Trophoblast cell (in vitro differentiated cells and primary cell): ENCODE measurements around the gene CARD19.

Experiments
- DNase-seq, 2 donors: peaks; one replicate each; pipeline ENCODE4 v3.0.0-alpha.2; 2016
- H2AFZ ChIP-seq: 2 replicates; pipeline ENCODE4 v1.6.1; 2013; ENCODE audit warnings: low read length, moderate library complexity, mild to moderate bottlenecking; ENCODE audit not compliant: insufficient read depth, poor library complexity
- H2AK5ac ChIP-seq: 2 replicates; pipeline ENCODE4 v1.6.1; 2013; ENCODE audit warnings: mild to moderate bottlenecking, low read length
- H2BK120ac ChIP-seq: 2 replicates; pipeline ENCODE4 v1.6.1; 2013; ENCODE audit warnings: low read length, mild to moderate bottlenecking, moderate library complexity; ENCODE audit not compliant: insufficient read depth, poor library complexity
- H2BK12ac ChIP-seq: 2 replicates; pipeline ENCODE4 v1.6.1; 2013; ENCODE audit warnings: mild to moderate bottlenecking, low read length, moderate library complexity
- H2BK5ac ChIP-seq: 2 replicates; pipeline ENCODE4 v1.6.1; 2013; ENCODE audit warnings: low read length, low read depth, moderate library complexity, mild to moderate bottlenecking; ENCODE audit not compliant: poor library complexity
- H3K14ac ChIP-seq: 2 replicates; pipeline ENCODE4 v1.6.1; 2013; ENCODE audit warnings: mild to moderate bottlenecking, low read length
- H3K18ac ChIP-seq: 2 replicates; pipeline ENCODE4 v1.6.1; 2013; ENCODE audit warnings: mild to moderate bottlenecking, low read length
- H3K23ac ChIP-seq: 2 replicates; pipeline ENCODE4 v1.6.1; 2013; ENCODE audit warnings: low read length
- H3K27ac ChIP-seq: 2 replicates; pipeline ENCODE4 v1.5.1; 2013; ENCODE audit warnings: low read depth, mild to moderate bottlenecking, inconsistent platforms, low read length, moderate library complexity
- H3K27me3 ChIP-seq: 2 replicates; pipeline ENCODE4 v1.6.1; 2013; ENCODE audit warnings: inconsistent platforms, mild to moderate bottlenecking, low read length, moderate library complexity; ENCODE audit not compliant: insufficient read depth
- H3K36me3 ChIP-seq, 2 experiments: 1 replicate in 1 of 2; 2 replicates in 1 of 2; pipeline ENCODE4 v1.6.1; 2013; ENCODE audit warnings: low read length in 2 of 2, mild to moderate bottlenecking in 2 of 2, moderate library complexity in 1 of 2; ENCODE audit not compliant: insufficient read depth in 2 of 2, control insufficient read depth in 1 of 2
- H3K4ac ChIP-seq: 2 replicates; pipeline ENCODE4 v1.6.1; 2013; ENCODE audit warnings: low read depth, mild to moderate bottlenecking, low read length, moderate library complexity
- H3K4me1 ChIP-seq, 2 experiments: 1 replicate in 1 of 2; 2 replicates in 1 of 2; pipeline ENCODE4 v1.6.1; 2013; ENCODE audit warnings: low read length in 2 of 2, mild to moderate bottlenecking in 2 of 2, moderate library complexity in 1 of 2; ENCODE audit not compliant: insufficient read depth in 2 of 2, control insufficient read depth in 1 of 2
- H3K4me2 ChIP-seq: 2 replicates; pipeline ENCODE4 v1.6.1; 2013; ENCODE audit warnings: inconsistent platforms, mild to moderate bottlenecking, low read length, moderate library complexity
- H3K4me3 ChIP-seq: 2 replicates; pipeline ENCODE4 v1.5.1; 2013; ENCODE audit warnings: mild to moderate bottlenecking, low read depth, low read length, inconsistent platforms
- H3K79me1 ChIP-seq: one replicate; pipeline ENCODE4 v1.6.1; 2013; ENCODE audit warnings: low read length
- H3K79me2 ChIP-seq: 2 replicates; pipeline ENCODE4 v1.6.1; 2013; ENCODE audit warnings: low read length, mild to moderate bottlenecking; ENCODE audit not compliant: control insufficient read depth, insufficient read depth, poor library complexity
- H3K9ac ChIP-seq: 2 replicates; pipeline ENCODE4 v1.6.1; 2013; ENCODE audit warnings: mild to moderate bottlenecking, low read length
- H3K9me3 ChIP-seq: 2 replicates; pipeline ENCODE4 v1.6.1; 2013; ENCODE audit warnings: low read depth, mild to moderate bottlenecking, control low read depth, inconsistent platforms, low read length; ENCODE audit not compliant: insufficient read depth
- H4K12ac ChIP-seq: 2 replicates; pipeline ENCODE4 v1.6.1; 2013; ENCODE audit warnings: low read depth, mild to moderate bottlenecking, low read length, moderate library complexity
- H4K8ac ChIP-seq: 2 replicates; pipeline ENCODE4 v1.6.1; 2013; ENCODE audit warnings: low read depth, mild to moderate bottlenecking, low read length, moderate library complexity
- H4K91ac ChIP-seq: one replicate; pipeline ENCODE4 v1.6.1; 2013; ENCODE audit warnings: low read depth, mild to moderate bottlenecking, low read length, moderate library complexity
- WGBS: extraction: QIAGEN DNeasy Blood & Tissue Kit; methylation state at CpG from one replicate; pipeline ENCODE4 v1.1.7; 2013; ENCODE audit warnings: missing lambda C conversion rate; ENCODE audit not compliant: insufficient read length, insufficient coverage; ENCODE audit errors: extremely low coverage; 5-methylcytosine and 5-hydroxymethylcytosine counted together

Gene CARD19

DNA sequence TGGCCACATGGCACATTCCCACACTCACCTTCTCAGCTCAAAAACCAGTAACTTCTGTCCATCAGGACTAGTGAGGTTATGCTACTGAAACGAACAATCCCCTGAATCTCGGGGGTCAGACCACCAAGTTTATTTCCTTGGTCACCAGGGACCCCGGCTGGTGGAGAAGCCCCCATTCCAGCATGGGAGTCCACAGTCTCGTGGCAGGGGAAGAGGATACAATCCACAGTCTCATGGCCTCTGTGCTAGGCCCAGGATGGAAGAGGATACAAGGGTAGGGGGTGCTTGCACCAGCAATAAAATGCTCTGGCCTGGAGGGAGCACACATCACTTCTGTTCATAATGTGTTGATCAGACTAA is 7.4 kb upstream of the CARD19 start:
- H3K23ac ChIP-seq = no peak overlapping the region
- peaks cover 2 to 3% of the 10 kb centered on the region in 2 experiments for H3K4me1 ChIP-seq
- no peak for DNase-seq
- no peak overlapping the region for H3K14ac ChIP-seq
- H2AK5ac ChIP-seq = no peak overlapping the region
- no peak overlapping the region for H3K9ac ChIP-seq
- H3K4ac ChIP-seq = no peak overlapping the region
- H2AFZ ChIP-seq = no peak overlapping the region
- no peak overlapping the region for H2BK5ac ChIP-seq
- H2BK120ac ChIP-seq = no peak overlapping the region
- no peaks in the 10 kb centered on the region for H3K79me2 ChIP-seq
- no peaks in the 10 kb centered on the region for H3K27me3 ChIP-seq
- no peak overlapping the region for H3K18ac ChIP-seq
- no peak overlapping the region for H3K4me3 ChIP-seq
- no CpG with 5 or more reads among the region's 4 CpGs for WGBS
- peaks cover 4% of the 10 kb centered on the region for H3K9me3 ChIP-seq
- H2BK12ac ChIP-seq = no peak overlapping the region
- no peak overlapping the region for H3K27ac ChIP-seq
- H3K79me1 ChIP-seq = no peaks in the 10 kb centered on the region
- H4K91ac ChIP-seq = no peak overlapping the region
- H3K4me2 ChIP-seq = no peak overlapping the region
- no peak overlapping the region for H4K12ac ChIP-seq
- no peaks in the 10 kb centered on the region for H3K36me3 ChIP-seq
- no peak overlapping the region for H4K8ac ChIP-seq

DNA sequence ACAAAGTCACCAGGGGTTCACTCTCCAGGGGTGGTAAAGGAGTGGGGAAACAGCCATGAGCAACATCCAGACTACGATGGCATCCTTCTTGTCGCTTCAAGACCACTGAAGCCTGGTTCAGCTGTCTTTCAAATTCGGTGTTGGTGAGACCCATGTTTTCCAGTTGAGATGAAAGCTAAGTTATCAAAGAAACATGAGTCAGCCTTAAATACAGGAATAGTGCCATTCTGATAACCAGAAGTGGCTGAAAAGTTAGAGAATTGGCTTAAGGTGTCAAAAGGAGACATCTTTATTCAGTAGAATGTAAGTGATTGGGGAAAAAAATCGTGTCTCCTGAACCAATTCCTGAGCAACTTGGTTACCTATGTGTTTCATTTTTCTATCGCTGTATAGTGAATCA is 7.0 kb upstream of the CARD19 start:
- Histone ChIP-seq H3K4ac (no peak overlapping the region), H3K27me3 (no peaks in the 10 kb centered on the region), H2AFZ (no peak overlapping the region), H2BK5ac (no peak overlapping the region), H3K18ac (no peak overlapping the region), H3K14ac (no peak overlapping the region), H2AK5ac (no peak overlapping the region), H3K36me3 (no peaks in the 10 kb centered on the region), H4K8ac (no peak overlapping the region), H3K4me3 (no peak overlapping the region), H3K9ac (no peak overlapping the region), H3K27ac (no peak overlapping the region), H4K91ac (no peak overlapping the region), H3K79me1 (no peaks in the 10 kb centered on the region), H3K4me2 (no peak overlapping the region), H2BK120ac (no peak overlapping the region), H3K23ac (no peak overlapping the region), H3K4me1 (peaks cover 2 to 3% of the 10 kb centered on the region in 2 experiments), H3K9me3 (peaks cover 4% of the 10 kb centered on the region), H4K12ac (no peak overlapping the region), H3K79me2 (no peaks in the 10 kb centered on the region), H2BK12ac (no peak overlapping the region)
- DNase-seq = no peak
- no CpG with 5 or more reads among the region's 5 CpGs for WGBS

DNA sequence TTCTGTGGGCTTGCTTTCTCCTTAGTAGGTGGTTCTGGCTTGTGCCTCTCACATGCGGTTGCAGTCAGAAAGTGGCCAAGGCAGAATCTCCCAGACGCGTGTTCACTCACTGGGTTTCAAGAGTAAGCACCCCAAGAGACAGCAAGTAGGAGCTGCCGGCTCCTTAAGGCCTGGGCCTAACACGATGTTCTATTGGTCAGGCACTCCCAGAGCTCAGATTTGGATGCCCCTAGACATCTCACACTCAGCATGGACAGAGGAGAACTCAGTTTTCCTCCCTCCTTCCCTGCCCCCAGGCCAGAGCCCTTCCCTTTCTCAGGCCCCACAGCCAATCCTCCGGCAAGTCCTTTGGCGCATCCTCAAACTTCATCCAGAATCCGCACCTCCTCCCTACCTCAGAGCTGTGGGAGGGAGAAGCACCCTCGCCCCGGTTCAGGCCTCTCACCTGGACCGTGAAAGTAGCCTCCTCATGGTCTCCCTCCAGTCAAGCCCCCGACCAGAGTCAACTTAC is 6.5 kb upstream of the CARD19 start:
- Histone ChIP-seq H2BK5ac (no peak overlapping the region), H2BK12ac (no peak overlapping the region), H4K91ac (no peak overlapping the region), H3K36me3 (no peaks in the 10 kb centered on the region), H3K9me3 (peaks cover 4% of the 10 kb centered on the region), H2BK120ac (no peak overlapping the region), H3K4me3 (no peak overlapping the region), H3K4ac (no peak overlapping the region), H3K9ac (no peak overlapping the region), H3K79me2 (no peaks in the 10 kb centered on the region), H2AK5ac (no peak overlapping the region), H3K4me1 (peaks cover 2 to 3% of the 10 kb centered on the region in 2 experiments), H3K4me2 (no peak overlapping the region), H3K23ac (no peak overlapping the region), H4K12ac (no peak overlapping the region), H3K27ac (no peak overlapping the region), H4K8ac (no peak overlapping the region), H2AFZ (no peak overlapping the region), H3K79me1 (peaks cover under 1% of the 10 kb centered on the region), H3K27me3 (no peaks in the 10 kb centered on the region), H3K18ac (no peak overlapping the region), H3K14ac (no peak overlapping the region)
- no CpG with 5 or more reads among the region's 12 CpGs for WGBS
- DNase-seq = no peak

DNA sequence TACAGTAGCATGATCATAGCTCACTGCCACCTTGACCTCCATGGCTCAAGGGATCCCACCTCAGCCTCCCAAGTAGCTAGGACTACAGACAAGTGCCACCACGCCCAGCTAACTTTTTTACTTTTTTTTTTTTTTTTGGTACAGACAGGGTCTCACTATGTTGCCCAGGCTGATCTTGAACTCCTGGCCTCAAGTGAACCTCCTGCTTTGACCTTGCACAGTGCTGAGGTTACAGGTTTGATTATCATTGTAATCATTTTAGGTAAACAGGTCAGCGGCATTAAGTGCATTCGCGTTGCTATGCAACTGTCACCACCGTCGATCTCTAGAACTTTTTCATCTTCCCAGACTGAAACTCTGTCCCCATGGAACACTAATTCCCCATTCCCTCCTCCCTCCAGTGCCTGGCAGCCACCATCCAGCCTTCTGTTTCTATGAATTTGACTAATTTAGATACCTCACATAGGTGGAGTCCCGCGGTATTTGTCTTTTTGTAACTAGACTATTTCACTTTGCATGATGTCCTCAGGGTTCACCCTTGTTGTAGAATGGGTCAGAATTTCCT is 5.8 kb upstream of the CARD19 start:
- H3K14ac ChIP-seq = no peak overlapping the region
- H3K9ac ChIP-seq = no peak overlapping the region
- WGBS = no CpG with 5 or more reads among the region's 8 CpGs
- H3K27me3 ChIP-seq = no peaks in the 10 kb centered on the region
- H4K91ac ChIP-seq = no peak overlapping the region
- no peak overlapping the region for H2BK120ac ChIP-seq
- no peak overlapping the region for H4K8ac ChIP-seq
- no peak overlapping the region for H3K4me3 ChIP-seq
- H3K4me1 ChIP-seq = peaks cover 5 to 8% of the 10 kb centered on the region in 2 experiments
- peaks cover 4% of the 10 kb centered on the region for H3K9me3 ChIP-seq
- no peak overlapping the region for H3K23ac ChIP-seq
- H2BK5ac ChIP-seq = no peak overlapping the region
- DNase-seq = no peak
- H2AFZ ChIP-seq = no peak overlapping the region
- H2AK5ac ChIP-seq = no peak overlapping the region
- H3K79me1 ChIP-seq = peaks cover 7% of the 10 kb centered on the region
- no peaks in the 10 kb centered on the region for H3K36me3 ChIP-seq
- H3K27ac ChIP-seq = no peak overlapping the region
- H3K18ac ChIP-seq = no peak overlapping the region
- H3K79me2 ChIP-seq = peaks cover 1% of the 10 kb centered on the region
- no peak overlapping the region for H4K12ac ChIP-seq
- no peak overlapping the region for H3K4me2 ChIP-seq
- no peak overlapping the region for H2BK12ac ChIP-seq
- H3K4ac ChIP-seq = no peak overlapping the region
